Transverse colon (tissue), 4 donors: ENCODE measurements around the gene PLAU.

Experiments used
- CTCF ChIP-seq, 5 experiments: fragments of 200-600 bp in 3 of 5; fragments of 450-650 bp in 2 of 5; sonication (generic) in 3 of 5; IDR thresholded peaks; 1 replicate in 2 of 5; 2 replicates in 3 of 5; pipeline ENCODE4 v1.5.1; 2016 to 2017; ENCODE audit warnings: antibody characterized with exemption in 5 of 5, inconsistent platforms in 3 of 5, mild to moderate bottlenecking in 2 of 5, moderate library complexity in 1 of 5
- EP300 ChIP-seq: sonication (generic); formaldehyde crosslinking; IDR thresholded peaks from one replicate; pipeline ENCODE4 v1.6.1; 2017; ENCODE audit warnings: antibody characterized with exemption, low read depth
- POLR2A ChIP-seq: fragments of 450-650 bp; IDR thresholded peaks from one replicate; pipeline ENCODE4 v1.6.1; 2016; ENCODE audit warnings: antibody characterized with exemption, mild to moderate bottlenecking, moderate library complexity
- POLR2AphosphoS5 ChIP-seq, 3 donors: sonication (generic); formaldehyde crosslinking; IDR thresholded peaks; one replicate each; pipeline ENCODE4 v1.6.1; 2016; ENCODE audit warnings: antibody characterized with exemption in 3 of 3

GRCh38 chr10:73901261-73901660 is 9.7 kb upstream of the PLAU start:
- TF ChIP-seq CTCF (IDR thresholded peaks at IDR 0.05) (no peak), POLR2AphosphoS5 (IDR thresholded peaks at IDR 0.05) (no peak), POLR2A (no peak), EP300 (no peak)
